Activated CD8-positive, alpha-beta memory T cell treated with anti-CD3 and anti-CD28 coated beads for 24 hours (primary cell): Measurements from ENCODE around the gene ERO1A.

Source experiments
- DNase-seq: peaks from one replicate; pipeline ENCODE4 v3.0.0-alpha.2; 2020

Gene ERO1A

GRCh38 chr14:52599974-52600373 lies 95.4 kb downstream of the ERO1A start:
- DNase-seq = no peak

GRCh38 chr14:52598568-52598967 lies 96.8 kb downstream of the ERO1A start:
- DNase-seq = no peak

DNA sequence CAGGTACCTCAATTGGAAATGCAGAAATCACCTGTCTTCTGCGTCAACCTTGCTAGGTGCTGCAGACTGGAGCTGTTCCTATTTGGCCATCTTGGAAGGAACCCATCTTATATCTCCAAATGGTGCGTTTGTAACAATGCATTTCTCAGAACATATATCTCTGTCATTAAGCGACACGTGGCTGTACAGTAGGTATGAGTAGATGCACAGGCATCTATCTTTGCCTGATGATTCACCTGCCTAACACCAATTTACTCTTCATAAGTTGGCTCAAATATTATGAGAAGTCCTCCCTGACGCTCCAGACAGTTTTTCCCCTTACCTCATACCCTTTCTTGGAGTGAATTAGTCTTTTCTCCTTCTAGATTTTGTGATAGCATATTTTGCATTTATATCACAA lies 98.5 kb downstream of the ERO1A start:
- DNase-seq = no peak

DNA sequence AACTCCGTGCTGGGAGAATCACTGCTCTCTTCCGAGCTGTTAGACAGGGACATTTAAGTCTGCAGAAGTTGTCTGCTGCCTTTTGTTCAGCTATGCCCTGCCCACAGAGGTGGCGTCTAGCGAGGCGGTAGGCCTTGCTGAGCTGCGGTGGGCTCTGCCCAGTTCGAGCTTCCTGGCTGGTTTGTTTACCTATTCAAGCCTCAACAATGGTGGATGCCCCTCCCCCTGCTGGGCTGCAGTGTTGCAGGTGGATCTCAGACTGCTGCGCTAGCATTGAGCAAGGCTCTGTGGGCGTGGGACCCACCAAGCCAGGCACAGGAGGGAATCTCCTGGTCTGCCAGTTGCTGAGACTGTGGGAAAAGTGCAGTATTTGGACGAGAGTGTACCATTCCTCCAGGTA lies 99.0 kb downstream of the ERO1A start:
- DNase-seq = no peak

DNA sequence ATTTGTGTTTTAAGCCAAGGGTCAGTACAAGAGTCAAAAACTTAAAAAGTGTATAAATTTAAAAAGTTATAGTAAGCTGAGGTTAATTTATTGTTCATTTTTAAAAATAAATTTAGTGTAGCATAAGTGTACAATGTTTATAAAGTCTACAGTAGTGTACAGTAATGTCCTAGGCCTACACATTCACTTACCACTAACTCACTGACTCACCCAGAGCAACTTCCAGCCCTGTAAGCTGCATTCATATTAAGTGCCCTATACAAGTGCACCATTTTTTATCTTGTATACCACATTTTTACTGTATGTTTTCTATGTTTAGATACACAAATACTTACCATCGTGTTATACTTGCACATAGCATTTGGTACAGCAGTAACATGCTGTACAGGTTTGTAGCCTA lies 105.0 kb downstream of the ERO1A start:
- DNase-seq = no peak
